AG04450 (cell line): Measurements from ENCODE around the gene NOL4L. TPM values are rescaled to one million over a fixed set of nuclear protein-coding genes. Genes with fewer than 3 reads are reported as not detected.

ENCODE experiments used
- CTCF ChIA-PET: fragments of 300-600, 350-600 bp; formaldehyde crosslinking; extraction: SDS; loops from one replicate; lab custom pipeline; 2022; ENCODE audit warnings: antibody characterized with exemption, inconsistent platforms; lab: Charles Lee
- POLR2A ChIA-PET: fragments of 350-600 bp; formaldehyde crosslinking; extraction: SDS; loops from one replicate; lab custom pipeline; 2021; ENCODE audit warnings: antibody characterized with exemption, inconsistent platforms; lab: Yijun Ruan, JAX
- DNase-seq: peaks from one replicate; pipeline ENCODE4 v3.0.0-alpha.2; 2011; ENCODE audit warnings: low read depth, low spot score
- H3K27ac ChIP-seq: one replicate; pipeline ENCODE4 v1.5.1; 2012; ENCODE audit warnings: low read depth, low read length, control low read depth
- H3K27me3 ChIP-seq: one replicate; pipeline ENCODE4 v1.6.0; 2012; ENCODE audit warnings: low read length; ENCODE audit not compliant: control insufficient read depth, insufficient read depth
- H3K4me3 ChIP-seq: 2 replicates; pipeline ENCODE4 v1.5.1; 2011; ENCODE audit warnings: mild to moderate bottlenecking, low read depth, low read length, control low read depth
- H3K9me3 ChIP-seq: 2 replicates; pipeline ENCODE4 v1.5.1; 2012; ENCODE audit warnings: low read length; ENCODE audit not compliant: control insufficient read depth, insufficient read depth
- CTCF ChIP-seq: IDR thresholded peaks from 2 replicates; pipeline ENCODE4 v1.5.1; 2011; ENCODE audit warnings: low read depth, low read length, control low read depth, inconsistent platforms
- polyA plus RNA-seq: library from polyadenylated mRNA; depleted of rRNA; stranded (reverse); fragments of >200 nt; gene quantifications from 2 replicates; pipeline ENCODE4 v1.2.3, GENCODE V29; 2011

Gene NOL4L
- polyA plus RNA-seq, 1 experiment, result 6.7 TPM

- ChIA-PET CTCF (no interaction called here), POLR2A (no interaction called here)
- Histone ChIP-seq H3K4me3 (no peak overlapping the region), H3K27ac (no peak overlapping the region), H3K9me3 (no peaks in the 10 kb centered on the region), H3K27me3 (peaks cover 46% of the 10 kb centered on the region)
- DNase-seq, result no peak
- no peak for TF ChIP-seq CTCF
Observed at GRCh38 chr20:32613192-32614053, 28.3 kb upstream of the NOL4L start.

GRCh38 chr20:32612351-32613191, 27.4 kb upstream of the NOL4L start:
- no peaks in the 10 kb centered on the region for H3K9me3 ChIP-seq
- H3K27ac ChIP-seq, result no peak overlapping the region
- ChIA-PET CTCF (no interaction called here), POLR2A (interaction anchor here (0.6 to 0.7 kb wide), 2 partner anchors 17 to 28 kb away, joined by 3 to 4 read pairs; partner anchors contain the start of gene NOL4L)
- no peak for DNase-seq
- no peak for TF ChIP-seq CTCF
- H3K27me3 ChIP-seq, result peaks cover 46% of the 10 kb centered on the region
- no peak overlapping the region for H3K4me3 ChIP-seq

GRCh38 chr20:32611868-32612267, 26.7 kb upstream of the NOL4L start:
- ChIA-PET CTCF (interaction anchor here (1.4 kb wide), 1 partner anchor 41 kb away, joined by 3 read pairs; no protein-coding TSS in a partner anchor), POLR2A (interaction anchor here (0.7 kb wide), 1 partner anchor 27 kb away, joined by 4 read pairs; the partner anchor contains the start of gene NOL4L)
- peaks cover 51% of the 10 kb centered on the region for H3K27me3 ChIP-seq
- H3K9me3 ChIP-seq, result no peaks in the 10 kb centered on the region
- H3K4me3 ChIP-seq, result no peak overlapping the region
- no peak overlapping the region for H3K27ac ChIP-seq
- TF ChIP-seq CTCF, result no peak
- no peak for DNase-seq

GRCh38 chr20:32611286-32611685, 26.2 kb upstream of the NOL4L start:
- ChIA-PET CTCF (interaction anchor here (1.4 kb wide), 1 partner anchor 41 kb away, joined by 3 read pairs; no protein-coding TSS in a partner anchor), POLR2A (no interaction called here)
- Histone ChIP-seq H3K9me3 (no peaks in the 10 kb centered on the region), H3K27ac (no peak overlapping the region), H3K27me3 (peaks cover 45% of the 10 kb centered on the region), H3K4me3 (no peak overlapping the region)
- DNase-seq, result no peak
- TF ChIP-seq CTCF, result no peak
